Endothelial cell of umbilical vein (primary cell): ENCODE measurements around the gene LIG3.

Experiments used
- CTCF ChIP-seq, 2 donors: IDR thresholded peaks; 1 replicate in 1 of 2; 2 replicates in 1 of 2; pipeline ENCODE4 v1.5.1; 2011; ENCODE audit warnings: low read length in 2 of 2, mild to moderate bottlenecking in 2 of 2, moderate library complexity in 2 of 2, control low read depth in 1 of 2, inconsistent platforms in 1 of 2, low read depth in 1 of 2; ENCODE audit not compliant: insufficient read depth in 1 of 2; ENCODE audit errors: extremely low read depth in 1 of 2
- EZH2 ChIP-seq: IDR thresholded peaks from 2 replicates; pipeline ENCODE4 v1.6.1; 2012; ENCODE audit warnings: borderline replicate concordance, low read depth, mild to moderate bottlenecking, moderate library complexity, low read length, inconsistent platforms; ENCODE audit not compliant: severe bottlenecking
- FOS ChIP-seq: IDR thresholded peaks from 2 replicates; pipeline ENCODE4 v1.6.1; 2011; ENCODE audit warnings: mild to moderate bottlenecking, low read length, moderate library complexity, borderline replicate concordance; ENCODE audit not compliant: insufficient read depth
- JUN ChIP-seq: IDR thresholded peaks from 2 replicates; pipeline ENCODE4 v1.6.1; 2011; ENCODE audit warnings: borderline replicate concordance, low read depth; ENCODE audit not compliant: insufficient read length, insufficient read depth
- POLR2A ChIP-seq: IDR thresholded peaks from 2 replicates; pipeline ENCODE4 v1.6.1; 2012; ENCODE audit warnings: low read depth, mild to moderate bottlenecking, control low read depth, low read length
- POLR2AphosphoS5 ChIP-seq: IDR thresholded peaks from 2 replicates; pipeline ENCODE4 v1.6.1; 2012; ENCODE audit warnings: low read depth, mild to moderate bottlenecking, control low read depth, low read length, moderate library complexity; ENCODE audit not compliant: insufficient read depth

GRCh38 chr17:34961093-34961911, 19.0 kb upstream of the LIG3 start, which contains the start of the genes CCT6B and ZNF830:
- TF ChIP-seq EZH2 (no peak), POLR2AphosphoS5 (peak; percentile 73), POLR2A (peak; percentile 74), CTCF (IDR thresholded peaks at IDR 0.05; ENCODE audit: extremely low read depth in 1 of 2, insufficient read depth in 1 of 2, low read depth in 1 of 2, low read length in 2 of 2) (no peak), FOS (no peak), JUN (no peak)
